NCI-H526 (cell line): ENCODE measurements around the gene AKT1S1.
"Not testable (repeated sequence)": the region's sequence is repeated elsewhere in the genome, so short reads cannot be mapped to it uniquely, and the experiment has no call there.

Source experiments
- DNase-seq, 2 experiments: peaks; one replicate each; lab custom pipeline; 2025; lab: John Stamatoyannopoulos, UW

AKT1S1 gene

DNA sequence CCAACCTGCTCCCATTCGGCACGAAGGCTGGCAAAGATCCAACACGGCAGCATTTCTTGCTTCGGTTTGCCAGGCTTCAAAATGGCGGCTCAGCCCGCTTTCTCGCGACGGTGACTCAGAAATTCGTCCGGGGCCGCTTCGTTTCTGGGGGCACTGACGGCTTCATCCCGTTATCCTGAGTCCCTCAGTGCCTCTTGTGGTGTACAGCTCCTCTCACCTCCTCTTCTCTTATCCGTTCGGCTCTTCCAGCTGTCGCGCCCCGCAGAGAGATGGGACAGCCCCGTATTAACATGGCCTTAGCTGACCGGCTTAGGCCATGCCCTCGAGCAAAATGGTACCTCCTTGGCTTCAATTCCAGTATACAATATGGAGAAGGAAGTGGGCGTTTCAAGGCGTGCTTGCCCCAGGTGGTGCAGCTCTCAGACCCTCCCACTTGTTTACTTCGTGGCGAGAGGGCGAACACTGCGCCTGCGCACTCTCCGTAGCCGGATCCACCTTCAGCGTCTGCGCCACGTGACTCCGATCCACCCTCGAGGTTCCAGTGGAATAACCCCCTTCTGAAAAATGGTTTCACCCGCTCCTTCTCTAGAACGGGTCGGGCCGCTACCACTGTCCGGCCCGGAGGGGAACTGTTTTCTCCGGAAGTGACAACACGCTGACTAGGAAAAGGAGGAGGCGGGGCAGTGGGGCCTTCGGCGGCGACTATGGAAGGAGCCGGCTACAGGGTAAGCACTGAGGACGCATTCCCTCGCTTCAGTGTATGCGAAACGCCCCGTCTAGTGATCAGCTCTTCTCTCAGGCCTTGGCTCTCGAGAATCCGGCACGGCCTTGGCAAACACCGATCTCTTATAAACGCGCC, at the start of gene AKT1S1, which contains the start of gene TBC1D17:
Gene AKT1S1, minus strand, starts transcription at position 336 of the 859 bp plus-strand sequence. CDS start 4,060 bp downstream, outside the sequence.
Gene TBC1D17, plus strand, starts transcription at position 683 of the 859 bp plus-strand sequence. Its CDS starts 22 bp downstream, at position 705.
- peak; percentile 99 to 100 for DNase-seq

DNA sequence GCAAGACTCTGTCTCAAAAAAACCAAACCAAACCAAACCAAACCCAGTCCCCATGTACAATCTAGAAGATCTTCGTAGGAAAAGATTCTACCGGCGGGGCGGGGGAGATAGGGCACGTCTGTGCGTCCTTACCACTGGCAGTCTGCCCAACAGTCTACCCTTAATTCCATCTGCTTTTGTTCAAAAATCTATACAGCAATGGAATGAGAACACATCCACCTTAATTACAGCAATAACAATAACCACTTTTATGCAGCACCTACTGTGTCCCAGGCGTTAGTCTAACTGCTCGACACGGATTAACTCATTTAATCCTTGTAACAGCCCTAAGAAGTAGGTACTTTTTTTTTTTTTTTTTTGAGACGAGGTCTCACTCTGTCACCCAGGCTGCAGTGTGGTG, 49.4 kb upstream of the AKT1S1 start:
- DNase-seq, result no peak

GRCh38 chr19:49925486-49925885, 48.3 kb upstream of the AKT1S1 start:
- DNase-seq, result no peak

- not testable (repeated sequence) for DNase-seq
Observed at GRCh38 chr19:49924881-49925210, 47.7 kb upstream of the AKT1S1 start.

DNA sequence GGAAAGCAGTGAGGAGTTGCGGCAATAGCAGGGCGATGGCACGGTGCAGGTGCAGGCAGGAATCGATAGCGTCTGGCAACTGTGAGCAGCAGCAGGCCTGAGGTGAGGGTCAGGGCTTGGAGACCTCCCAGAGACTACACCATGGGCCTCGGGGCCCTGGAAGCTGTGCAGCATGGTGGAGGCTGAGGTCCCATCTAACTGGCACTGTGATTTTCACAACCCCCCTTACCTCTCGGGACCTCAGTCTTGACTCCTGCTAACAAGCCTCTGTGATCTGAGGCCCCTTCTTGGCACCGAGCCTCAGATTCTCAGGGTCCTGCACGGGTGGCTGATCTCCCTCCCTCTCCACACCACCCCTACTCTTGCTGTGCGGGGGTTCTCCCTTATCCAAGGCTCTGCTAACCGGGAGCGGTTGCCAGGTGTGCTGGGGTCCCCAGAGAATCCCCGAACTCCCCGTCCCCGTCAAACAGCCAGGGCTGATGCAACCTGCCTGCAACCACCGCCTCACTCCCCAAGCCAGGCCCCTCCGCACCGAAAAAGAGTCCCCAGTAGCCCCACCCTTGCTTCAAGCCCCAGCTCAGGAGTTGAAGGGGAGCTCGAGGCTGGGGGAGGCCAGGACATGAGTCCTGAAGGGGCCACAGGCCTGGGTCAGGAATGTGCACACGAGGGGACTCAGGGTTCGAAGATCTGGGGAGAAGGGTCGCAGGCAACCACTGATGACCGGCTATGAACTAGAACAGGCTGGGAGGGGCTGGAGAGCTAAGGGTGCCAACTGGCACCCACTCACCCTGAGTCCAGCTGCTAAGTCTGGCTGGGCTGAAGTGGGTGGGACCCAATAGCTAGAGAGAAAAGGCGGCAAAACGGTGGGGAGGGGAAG, 47.1 kb upstream of the AKT1S1 start:
- peak in 1 of 2 experiments; percentile 24 for DNase-seq

DNA sequence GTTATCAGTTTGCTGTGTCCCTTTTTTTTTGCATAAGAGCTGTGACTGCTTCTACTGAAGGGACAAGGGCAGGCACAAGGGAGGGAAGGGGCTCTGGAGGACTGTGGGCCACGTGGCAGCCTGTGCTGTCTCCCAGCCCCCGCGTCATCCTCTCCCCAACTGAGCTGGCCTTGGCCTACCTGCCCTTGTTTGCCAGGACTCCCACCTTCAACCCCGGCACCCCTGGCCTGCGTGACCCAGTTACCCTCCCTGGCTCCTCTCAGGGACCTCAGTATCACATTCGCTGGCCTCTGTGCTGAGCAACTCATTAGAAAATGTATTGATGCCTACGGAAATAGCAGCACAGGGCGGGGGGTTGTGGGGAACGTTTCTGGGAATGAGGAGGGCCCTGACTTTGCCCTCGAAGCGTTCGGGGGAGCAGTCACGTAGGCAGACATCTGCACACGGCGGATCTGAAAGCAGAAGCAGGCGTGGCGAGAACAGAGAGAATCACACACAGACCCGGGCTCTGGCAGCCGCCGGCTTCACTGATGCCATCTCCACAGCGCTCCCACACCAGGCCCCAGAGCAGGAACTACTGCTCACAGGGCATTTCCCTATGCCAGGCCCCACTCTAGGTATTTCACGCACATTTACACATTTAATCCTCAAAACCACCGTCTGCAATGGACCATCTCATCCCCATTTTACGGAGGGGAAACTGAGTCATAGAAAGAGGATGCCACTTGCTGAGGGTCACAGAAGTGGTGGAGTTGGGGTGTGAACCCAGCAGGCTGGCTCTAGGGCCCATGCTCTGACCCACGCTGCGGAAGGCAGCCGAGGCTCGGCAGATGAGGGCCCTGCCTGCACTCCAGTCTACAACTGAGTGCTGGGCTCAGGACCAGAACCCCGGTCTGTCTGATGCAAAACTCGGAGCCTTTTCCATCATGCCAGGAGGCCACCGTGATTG, 46.2 kb upstream of the AKT1S1 start:
- no peak for DNase-seq

DNA sequence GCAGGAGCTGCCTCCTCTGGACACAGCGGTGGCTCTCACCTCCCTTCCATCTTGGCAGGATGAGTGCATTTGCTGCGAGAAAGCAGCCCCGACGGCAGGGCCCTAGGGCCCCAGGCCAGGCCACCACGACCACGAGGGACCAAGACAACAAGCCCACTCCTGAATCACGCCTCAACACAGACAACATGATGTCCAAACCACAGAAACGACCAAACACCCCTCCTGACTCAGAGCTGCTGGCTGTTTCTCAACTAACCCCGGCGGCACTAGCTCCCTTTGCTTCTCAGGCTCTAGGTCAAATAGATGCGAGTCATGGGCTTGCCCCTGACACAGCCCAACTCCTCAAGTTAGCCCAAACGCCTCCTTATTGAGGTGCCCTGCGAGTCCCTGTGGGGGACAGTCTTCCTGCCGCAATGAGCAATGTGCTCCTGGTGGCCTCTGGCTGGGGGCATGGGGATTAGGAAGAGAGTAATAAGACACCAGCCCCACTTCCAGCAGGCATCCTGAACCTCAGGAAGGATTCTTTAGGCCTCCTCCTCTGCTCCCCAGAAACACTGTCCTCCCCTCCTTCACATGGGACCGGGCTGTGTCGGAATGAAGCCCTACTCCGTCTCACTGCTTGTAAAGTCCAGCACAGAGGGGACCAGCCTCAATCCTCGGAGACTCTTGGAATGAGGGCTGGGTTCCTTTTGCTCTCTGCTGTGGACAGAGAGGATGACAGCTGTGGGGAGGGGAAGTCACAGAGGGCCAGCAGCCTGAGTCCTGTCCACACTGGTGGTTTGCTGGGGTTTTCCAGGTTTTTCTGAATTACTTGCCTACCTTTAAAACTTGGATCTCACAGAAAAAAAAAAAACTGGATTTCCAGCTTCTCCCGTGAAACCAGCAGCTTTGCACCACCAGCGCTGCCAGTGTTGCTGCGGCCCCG, 45.0 kb upstream of the AKT1S1 start:
- DNase-seq, result no peak

DNA sequence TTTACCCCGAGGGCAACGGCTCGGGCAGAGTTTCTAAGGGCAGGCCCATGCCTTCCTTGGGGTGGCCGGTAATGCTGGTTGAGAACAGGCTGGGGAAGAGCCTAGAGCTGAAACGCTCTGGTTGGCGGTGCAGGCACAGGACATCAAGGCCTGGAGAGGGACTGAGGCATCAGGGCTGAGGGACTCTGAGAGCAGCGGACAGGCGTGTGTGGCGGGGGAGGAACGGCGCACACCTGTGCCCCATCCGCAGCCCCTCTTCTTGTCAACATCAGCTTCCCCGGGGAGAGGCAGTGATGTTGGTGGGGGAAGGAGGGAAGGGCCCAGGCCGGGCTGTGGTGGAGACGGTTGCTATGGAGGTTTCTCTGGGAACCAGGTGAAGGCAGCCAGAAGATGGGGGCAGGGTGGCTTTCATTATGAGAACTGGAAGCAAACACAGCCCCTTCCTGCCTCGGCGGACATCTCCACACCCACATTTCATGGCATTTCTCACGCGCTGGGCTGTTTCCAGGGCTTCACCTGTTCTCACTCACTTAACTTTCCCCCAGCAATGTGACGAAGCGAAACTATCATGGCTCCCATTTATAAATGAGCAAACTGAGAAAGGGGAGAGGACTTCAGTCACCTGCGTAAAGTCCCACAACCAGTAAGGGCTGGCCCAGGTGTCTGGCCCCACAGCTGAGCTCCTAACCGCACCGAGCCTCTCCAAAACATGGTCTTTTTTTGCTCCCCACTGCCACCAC, 43.6 kb upstream of the AKT1S1 start:
- peak; percentile 32 to 55 for DNase-seq

DNA sequence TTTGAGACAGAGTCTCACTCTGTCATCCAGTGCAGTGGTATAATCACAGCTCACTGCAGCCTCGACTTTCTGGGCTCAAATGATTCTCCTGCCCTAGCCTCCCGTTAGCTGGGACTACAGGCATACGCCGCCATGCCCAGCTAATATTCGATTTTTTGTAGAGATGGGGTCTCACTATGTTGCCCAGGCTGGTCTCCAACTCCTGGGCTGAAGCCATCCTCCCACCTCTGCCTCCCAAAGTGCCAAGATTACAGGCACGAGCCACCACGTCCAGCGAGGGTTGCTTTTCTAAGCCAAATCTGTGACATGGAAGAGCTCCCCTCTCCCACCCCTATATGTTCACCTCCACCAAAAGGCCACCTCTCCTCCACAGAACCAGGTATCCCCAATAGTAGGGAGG, 40.9 kb upstream of the AKT1S1 start:
- no peak for DNase-seq

GRCh38 chr19:49916839-49917733, 39.9 kb upstream of the AKT1S1 start:
- no peak for DNase-seq

DNA sequence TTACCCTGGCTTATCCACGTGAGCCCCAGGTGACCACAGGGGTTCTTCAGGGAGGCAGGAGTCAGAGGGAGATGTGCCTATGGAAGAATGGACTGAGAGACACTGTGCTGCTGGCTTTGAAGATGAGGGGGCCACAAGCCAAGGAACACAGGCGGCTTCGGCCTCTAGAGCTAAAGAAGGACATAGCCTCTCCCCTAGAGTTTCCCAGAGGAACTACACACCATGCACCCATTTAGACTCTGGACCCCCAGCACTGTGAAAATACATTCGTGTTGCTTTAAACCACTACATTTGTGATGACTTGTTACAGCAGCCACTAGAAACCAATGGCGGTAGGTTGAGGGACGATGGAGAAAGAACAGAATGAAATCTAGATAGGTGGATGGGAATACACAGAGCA, 38.1 kb upstream of the AKT1S1 start:
- DNase-seq, result no peak

DNA sequence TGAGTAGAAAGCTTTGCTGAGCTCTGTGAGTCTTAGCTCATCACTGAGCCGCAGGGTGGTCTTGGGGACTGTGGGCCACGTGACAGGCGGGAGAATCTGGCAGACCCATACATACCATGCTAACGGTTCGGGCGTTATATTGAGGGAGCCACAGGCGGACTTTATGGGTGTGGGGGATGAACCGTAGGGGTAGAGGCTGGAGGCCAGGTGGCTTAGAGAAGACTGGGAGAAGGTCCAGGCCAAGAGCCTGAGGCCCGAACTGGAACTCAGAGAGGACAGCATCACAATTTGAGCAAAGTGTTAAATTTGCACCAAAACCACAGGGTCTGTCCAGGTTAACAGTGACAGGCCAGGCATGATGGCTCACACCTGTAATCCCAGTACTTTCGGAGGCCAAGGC, 36.6 kb upstream of the AKT1S1 start:
- no peak for DNase-seq

DNA sequence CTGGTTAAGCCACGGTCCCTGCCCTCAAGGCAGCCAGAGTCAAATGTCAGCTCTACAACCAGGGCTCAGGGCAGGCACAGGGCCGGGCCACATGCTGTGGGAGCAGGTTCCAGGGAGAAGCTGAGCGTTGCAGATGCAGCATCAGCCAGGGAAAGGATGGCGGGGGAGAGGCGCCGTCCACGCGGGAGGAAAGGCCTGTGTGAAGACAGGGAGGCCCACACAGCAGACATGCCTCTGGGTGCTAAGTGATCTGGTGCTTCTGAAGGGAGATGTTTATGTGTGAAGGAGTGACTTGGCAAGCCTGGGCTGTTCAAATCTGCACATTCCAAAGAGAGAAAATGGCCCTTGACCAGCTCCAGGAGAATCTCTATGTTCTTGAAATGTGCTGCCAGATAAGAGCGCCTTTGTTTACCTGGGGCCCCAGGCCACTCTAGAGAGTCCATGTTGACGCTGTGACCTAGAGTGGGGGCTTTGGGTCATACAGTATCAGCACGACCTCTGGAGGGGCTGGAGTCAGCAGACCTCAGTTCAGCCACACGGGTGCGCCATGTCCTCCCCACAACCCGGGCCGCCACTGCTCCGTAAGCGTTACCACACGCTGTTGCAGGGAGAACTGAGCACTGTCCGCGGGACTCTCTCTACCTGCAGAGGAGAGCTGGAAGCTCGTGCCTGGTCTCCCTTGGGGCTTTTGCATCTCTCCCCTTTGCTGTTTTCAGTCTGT, 36.0 kb upstream of the AKT1S1 start:
- DNase-seq, result no peak

DNA sequence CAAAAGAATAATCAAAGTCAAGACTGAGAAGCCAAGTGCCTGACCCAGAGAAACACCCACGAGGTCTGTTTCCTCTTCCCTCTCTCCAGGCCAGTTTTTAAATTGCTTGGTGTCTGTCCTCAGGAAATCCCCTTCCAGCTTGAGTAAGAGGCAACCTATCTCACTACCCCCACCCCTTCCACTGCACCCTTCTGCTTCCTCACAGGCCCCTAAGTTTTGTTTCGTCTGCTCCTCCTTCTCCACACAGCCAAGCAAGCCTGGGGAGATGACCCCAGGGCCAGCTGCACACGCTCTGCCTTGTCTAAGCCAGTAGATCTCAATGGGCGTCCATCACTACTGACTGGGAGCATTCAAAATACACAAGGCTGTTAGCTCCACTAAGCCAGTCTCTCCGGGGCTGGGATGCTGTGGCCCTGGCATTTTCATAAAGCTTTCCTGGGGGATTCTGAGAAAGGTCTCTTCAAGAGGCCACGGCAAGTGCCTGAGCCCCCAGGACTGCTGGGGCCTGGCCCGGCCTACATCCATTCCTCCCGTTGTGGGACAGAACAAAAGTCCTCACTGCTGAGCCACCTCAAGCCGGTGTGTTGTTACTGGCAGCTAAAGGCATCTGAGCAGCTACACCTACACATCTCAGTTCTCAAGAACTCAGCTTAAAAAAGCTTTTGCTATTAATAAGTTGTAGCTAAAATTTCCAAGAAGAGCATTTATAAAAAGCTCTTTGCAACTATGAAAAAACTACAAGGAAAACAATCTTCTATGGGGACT, 34.4 kb upstream of the AKT1S1 start:
- no peak for DNase-seq

GRCh38 chr19:49910179-49910578, 33.0 kb upstream of the AKT1S1 start:
- no peak for DNase-seq

DNA sequence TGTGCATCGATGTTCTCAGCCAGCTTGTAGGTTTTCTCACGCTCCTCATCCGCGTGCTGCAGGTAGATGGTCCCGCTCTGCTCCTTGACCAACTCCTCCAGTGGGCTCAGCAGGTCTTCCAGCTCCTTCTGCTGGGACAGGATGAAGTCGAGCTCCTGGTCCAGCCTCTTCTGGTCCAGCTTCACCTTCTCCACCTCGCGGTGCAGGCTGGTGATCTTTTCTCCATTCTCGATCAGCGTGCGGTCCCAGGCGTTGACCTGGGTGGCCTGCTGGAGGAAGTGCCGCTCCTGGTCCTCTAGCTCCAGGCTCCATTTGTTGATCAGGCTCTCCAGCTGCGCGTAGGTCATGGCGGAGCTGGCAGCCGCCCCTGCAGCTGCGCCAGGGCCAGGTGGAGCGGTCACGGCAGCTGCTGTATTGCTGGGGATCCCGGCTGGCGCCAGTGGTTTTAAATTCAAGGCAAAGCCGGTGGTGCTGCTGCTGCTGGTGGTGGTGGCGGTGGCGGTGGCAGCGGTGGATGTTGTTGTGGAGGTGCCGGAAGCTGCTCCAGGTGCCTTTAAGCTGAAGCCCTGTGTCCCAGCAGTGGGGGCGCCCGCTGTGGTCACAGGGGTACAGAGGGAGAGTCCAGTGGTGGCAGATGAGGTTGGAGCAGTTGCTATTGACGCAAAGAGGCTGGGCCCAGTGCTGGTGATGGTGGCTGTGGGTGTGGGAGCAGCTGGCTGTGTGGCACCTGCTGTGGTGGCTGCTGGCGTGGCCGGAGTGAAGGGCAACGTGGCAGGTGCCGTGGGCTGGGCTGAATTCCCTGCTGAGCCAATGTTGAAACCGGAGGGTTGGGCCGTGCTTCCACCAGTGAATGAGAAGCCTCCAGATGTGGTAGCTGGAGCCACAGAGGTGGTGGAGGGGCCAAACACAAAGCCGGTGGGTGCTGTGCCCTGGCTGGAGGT, 31.6 kb upstream of the AKT1S1 start:
- DNase-seq, result no peak
